ENCODE measurements around the gene NDE1. TPM values are rescaled to one million over a fixed set of nuclear protein-coding genes. Genes with fewer than 3 reads are reported as not detected.

NDE1 gene
- total and polyA plus RNA-seq, 2 of the 8 experiments (the other 6 are each of a cell fraction or from before 2014, with no cell fraction given): 13.3 to 41.3 TPM

- Histone ChIP-seq H3K23ac (ENCODE audit: insufficient read length) (no peak overlapping the region), H4K91ac (replicated peaks; ENCODE audit: insufficient read length, low read length) (no peak overlapping the region), H3K27me3 (replicated peaks in 1 of 4; ENCODE audit: control insufficient read depth in 3 of 4, extremely low read depth in 1 of 4, insufficient read depth in 3 of 4, low read length in 3 of 4) (no peaks in the 10 kb centered on the region), H3K79me2 (ENCODE audit: control insufficient read depth in 1 of 2, insufficient read depth in 2 of 2, low read length in 2 of 2) (no peaks in the 10 kb centered on the region), H3K14ac (ENCODE audit: insufficient read length) (no peak overlapping the region), H3K4me1 (replicated peaks in 1 of 4; ENCODE audit: control insufficient read depth in 3 of 4, insufficient read depth in 4 of 4, low read length in 3 of 4) (no peaks in the 10 kb centered on the region), H4K8ac (ENCODE audit: extremely low read depth, insufficient read depth, low read length) (no peak overlapping the region), H2AK5ac (ENCODE audit: low read depth, low read length) (no peak overlapping the region), H3K36me3 (ENCODE audit: control insufficient read depth in 2 of 4, insufficient read depth in 4 of 4, low read length in 3 of 4) (peaks cover 12 to 41% (median 32%) of the 10 kb centered on the region in 4 experiments), H3K18ac (ENCODE audit: extremely low read depth, low read length) (no peak overlapping the region), H2BK12ac (ENCODE audit: low read depth, low read length) (no peak overlapping the region), H2BK120ac (replicated peaks; ENCODE audit: low read depth, low read length) (no peak overlapping the region), H4K5ac (ENCODE audit: insufficient read length, low read depth, low read length) (no peak overlapping the region), H3K79me1 (ENCODE audit: low read depth, low read length) (no peaks in the 10 kb centered on the region), H3K9ac (replicated peaks in 1 of 4; ENCODE audit: extremely low read depth in 1 of 4, low read depth in 3 of 4, low read length in 3 of 4) (no peak overlapping the region), H4K20me1 (replicated peaks in 1 of 2; ENCODE audit: control insufficient read depth in 1 of 2, insufficient read depth in 2 of 2, low read length in 2 of 2) (peaks cover 2 to 4% of the 10 kb centered on the region in 2 experiments), H3K4me2 (ENCODE audit: insufficient read depth in 1 of 2, low read depth in 2 of 2, low read length in 2 of 2) (no peak overlapping the region), H2BK5ac (ENCODE audit: low read depth, low read length) (no peak overlapping the region), H3K27ac (ENCODE audit: low read depth, low read length) (no peak overlapping the region), H2AFZ (ENCODE audit: low read length) (no peak overlapping the region), H3K4ac (replicated peaks; ENCODE audit: insufficient read length, low read depth, low read length) (no peak overlapping the region), H3K4me3 (ENCODE audit: extremely low read depth in 1 of 4, insufficient read depth in 2 of 4, low read depth in 3 of 4, low read length in 4 of 4) (no peak overlapping the region), H3K23me2 (ENCODE audit: low read depth, low read length) (no peaks in the 10 kb centered on the region), H2BK20ac (ENCODE audit: low read length) (no peak overlapping the region), H3K56ac (replicated peaks; ENCODE audit: insufficient read length, low read depth, low read length) (no peak overlapping the region), H3K9me3 (ENCODE audit: insufficient read depth in 2 of 2, low read depth in 1 of 2, low read length in 1 of 2) (no peaks in the 10 kb centered on the region), H2BK15ac (ENCODE audit: low read length) (no peak overlapping the region)
- ChIA-PET POLR2A (ENCODE audit: partially characterized antibody) (no interaction called here), CTCF (ENCODE audit: partially characterized antibody) (no interaction called here)
- FAIRE-seq (no peak), DNase-seq (ENCODE audit: low read depth in 1 of 2, low spot score in 2 of 2) (no peak)
- WGBS, 2 experiments (ENCODE audit: extremely low coverage in 1 of 2, insufficient coverage in 1 of 2, insufficient read length in 1 of 2, insufficient replicate concordance in 2 of 2, low coverage in 1 of 2, low lambda C conversion rate in 2 of 2, missing lambda C conversion rate in 1 of 2): 93% methylated on average over 6 of the region's 6 CpGs; no CpG with 5 or more reads in 1 of the 2 experiments
- no peak for TF ChIP-seq NANOG (IDR thresholded peaks at IDR 0.05; ENCODE audit: insufficient read depth, low read depth, low read length, poor library complexity, severe bottlenecking)
- no peak for TF ChIP-seq KDM4A (IDR thresholded peaks at IDR 0.05; ENCODE audit: low read depth, low read length, severe bottlenecking)
- no peak for TF ChIP-seq YY1 (IDR thresholded peaks at IDR 0.05; ENCODE audit: low read depth, low read length)
- no peak for TF ChIP-seq ASH2L (IDR thresholded peaks at IDR 0.05; ENCODE audit: low read length)
- TF ChIP-seq ATF3 (IDR thresholded peaks at IDR 0.05; ENCODE audit: insufficient read depth, low read depth, low read length): no peak
- no peak for TF ChIP-seq RFX5 (IDR thresholded peaks at IDR 0.05; ENCODE audit: borderline replicate concordance, low read depth, low read length)
- no peak for TF ChIP-seq RNF2 (IDR thresholded peaks at IDR 0.05; ENCODE audit: borderline replicate concordance, low read depth, low read length, missing control alignments, poor library complexity, severe bottlenecking)
- TF ChIP-seq EGR1 (IDR thresholded peaks at IDR 0.05; ENCODE audit: borderline replicate concordance, low read depth, low read length): no peak
- no peak for TF ChIP-seq CBX5 (IDR thresholded peaks at IDR 0.05; ENCODE audit: low read depth, low read length)
- no peak for TF ChIP-seq GABPA (IDR thresholded peaks at IDR 0.05; ENCODE audit: borderline replicate concordance, insufficient read depth, low read length)
- no peak for TF ChIP-seq CTCF (IDR thresholded peaks at IDR 0.05; ENCODE audit: control extremely low read depth in 1 of 3, insufficient read depth in 1 of 3, low read depth in 1 of 3, low read length in 3 of 3)
Measured at GRCh38 chr16:15609286-15609649, 40.8 kb upstream of the NDE1 start.

Measured in H1 (cell line).